ENCODE results near the gene CNGA4.
"Not testable (repeated sequence)": the region's sequence is repeated elsewhere in the genome, so short reads cannot be mapped to it uniquely, and the experiment has no call there.

CNGA4 gene

DNA sequence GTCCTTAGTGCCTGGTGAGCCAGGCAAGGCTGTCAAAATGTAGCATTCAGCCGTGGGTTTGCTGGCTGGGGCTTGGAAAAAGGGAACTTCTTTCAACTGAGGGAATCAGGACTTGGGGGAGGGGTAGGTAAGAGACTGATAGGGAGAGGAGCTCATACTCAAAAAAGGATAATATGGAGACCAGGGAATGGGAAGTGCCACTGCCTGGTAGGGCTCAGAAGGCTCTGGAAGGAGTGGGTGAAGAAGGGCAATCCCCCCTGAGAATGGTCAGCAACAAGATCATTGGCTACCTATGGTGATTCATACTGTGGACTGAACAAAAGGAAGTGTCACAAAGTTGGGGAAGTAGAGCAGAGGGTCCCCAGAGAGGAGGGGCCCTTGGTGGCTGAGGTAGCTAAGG lies 1.9 kb downstream of the CNGA4 start:
- no peak for DNase-seq (ENCODE audit: low spot score)
- CTCF ChIA-PET, result no interaction called here

DNA sequence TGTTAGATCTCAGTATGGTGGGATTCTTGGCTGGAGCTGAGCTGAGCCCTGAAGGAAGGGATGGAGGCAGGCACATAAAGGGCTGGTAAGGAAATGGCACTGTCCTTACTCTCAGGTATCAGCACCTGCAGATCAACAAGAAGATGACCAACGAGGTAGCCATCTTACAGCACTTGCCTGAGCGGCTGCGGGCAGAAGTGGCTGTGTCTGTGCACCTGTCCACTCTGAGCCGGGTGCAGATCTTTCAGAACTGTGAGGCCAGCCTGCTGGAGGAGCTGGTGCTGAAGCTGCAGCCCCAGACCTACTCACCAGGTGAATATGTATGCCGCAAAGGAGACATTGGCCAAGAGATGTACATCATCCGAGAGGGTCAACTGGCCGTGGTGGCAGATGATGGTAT lies 2.4 kb downstream of the CNGA4 start:
- POLR2A ChIA-PET (ENCODE audit: low non-redundant PET), result no interaction called here
- TF ChIP-seq, protein P1, sequence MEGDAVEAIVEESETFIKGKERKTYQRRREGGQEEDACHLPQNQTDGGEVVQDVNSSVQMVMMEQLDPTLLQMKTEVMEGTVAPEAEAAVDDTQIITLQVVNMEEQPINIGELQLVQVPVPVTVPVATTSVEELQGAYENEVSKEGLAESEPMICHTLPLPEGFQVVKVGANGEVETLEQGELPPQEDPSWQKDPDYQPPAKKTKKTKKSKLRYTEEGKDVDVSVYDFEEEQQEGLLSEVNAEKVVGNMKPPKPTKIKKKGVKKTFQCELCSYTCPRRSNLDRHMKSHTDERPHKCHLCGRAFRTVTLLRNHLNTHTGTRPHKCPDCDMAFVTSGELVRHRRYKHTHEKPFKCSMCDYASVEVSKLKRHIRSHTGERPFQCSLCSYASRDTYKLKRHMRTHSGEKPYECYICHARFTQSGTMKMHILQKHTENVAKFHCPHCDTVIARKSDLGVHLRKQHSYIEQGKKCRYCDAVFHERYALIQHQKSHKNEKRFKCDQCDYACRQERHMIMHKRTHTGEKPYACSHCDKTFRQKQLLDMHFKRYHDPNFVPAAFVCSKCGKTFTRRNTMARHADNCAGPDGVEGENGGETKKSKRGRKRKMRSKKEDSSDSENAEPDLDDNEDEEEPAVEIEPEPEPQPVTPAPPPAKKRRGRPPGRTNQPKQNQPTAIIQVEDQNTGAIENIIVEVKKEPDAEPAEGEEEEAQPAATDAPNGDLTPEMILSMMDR (conservative IDR thresholded peaks at IDR 0.05; ENCODE audit: low read depth), result no peak
- DNase-seq (ENCODE audit: low spot score), result no peak
- CTCF ChIA-PET, result no interaction called here
- H3K27ac ChIP-seq, result no peak overlapping the region

More for the DNA sequence above, 1.9 kb downstream of the CNGA4 start:
- POLR2A ChIA-PET (ENCODE audit: low non-redundant PET), result no interaction called here
- TF ChIP-seq, protein P1 (conservative IDR thresholded peaks at IDR 0.05; ENCODE audit: low read depth), result no peak
- no peak overlapping the region for H3K27ac ChIP-seq

DNA sequence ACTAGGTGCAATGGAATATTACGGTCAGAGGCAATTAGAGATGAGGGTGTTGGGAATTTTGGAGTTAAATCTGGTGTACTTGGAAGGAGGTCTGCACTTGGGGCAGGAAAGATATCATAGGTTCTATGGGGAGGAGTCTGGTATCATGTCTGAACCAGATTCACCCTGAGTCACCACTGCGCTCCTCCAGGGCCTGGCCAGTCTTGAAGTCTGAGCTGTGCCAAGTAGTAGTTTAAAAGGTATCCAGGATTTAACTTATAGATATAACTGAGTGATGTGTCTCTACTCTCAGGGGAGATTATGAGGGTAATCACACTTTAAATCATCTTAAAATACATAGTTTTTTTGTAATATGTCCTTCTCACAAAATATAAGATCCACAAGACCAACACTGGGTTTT lies 6.6 kb downstream of the CNGA4 start:
- ChIA-PET POLR2A (ENCODE audit: low non-redundant PET) (no interaction called here), CTCF (no interaction called here)
- peak; percentile 30 for DNase-seq (ENCODE audit: low spot score)
- TF ChIP-seq, protein P1 (conservative IDR thresholded peaks at IDR 0.05; ENCODE audit: low read depth), result no peak
- H3K27ac ChIP-seq, result peak overlapping the region; percentile 45

DNA sequence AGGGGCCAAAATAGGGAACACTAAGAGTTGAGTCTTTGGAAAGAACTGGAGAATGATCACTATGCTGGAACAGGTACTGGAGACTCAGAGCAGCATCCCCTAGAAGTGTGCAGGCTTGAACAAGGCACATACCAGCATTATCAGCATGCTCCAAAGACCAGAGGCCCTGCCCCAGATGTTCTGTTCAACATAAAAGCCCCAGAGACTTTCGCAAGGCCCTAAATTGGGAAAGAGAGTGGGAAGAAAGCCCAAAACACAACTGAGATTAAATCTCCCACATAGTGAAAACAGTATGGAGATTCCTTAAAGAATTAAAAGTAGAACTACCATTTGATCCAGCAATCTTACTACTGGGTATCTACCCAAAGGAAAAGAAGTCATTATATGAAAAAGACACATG lies 9.4 kb downstream of the CNGA4 start:
- no peak overlapping the region for H3K27ac ChIP-seq
- TF ChIP-seq, protein P1 (conservative IDR thresholded peaks at IDR 0.05; ENCODE audit: low read depth), result no peak
- ChIA-PET POLR2A (ENCODE audit: low non-redundant PET) (no interaction called here), CTCF (no interaction called here)
- no peak for DNase-seq (ENCODE audit: low spot score)

DNA sequence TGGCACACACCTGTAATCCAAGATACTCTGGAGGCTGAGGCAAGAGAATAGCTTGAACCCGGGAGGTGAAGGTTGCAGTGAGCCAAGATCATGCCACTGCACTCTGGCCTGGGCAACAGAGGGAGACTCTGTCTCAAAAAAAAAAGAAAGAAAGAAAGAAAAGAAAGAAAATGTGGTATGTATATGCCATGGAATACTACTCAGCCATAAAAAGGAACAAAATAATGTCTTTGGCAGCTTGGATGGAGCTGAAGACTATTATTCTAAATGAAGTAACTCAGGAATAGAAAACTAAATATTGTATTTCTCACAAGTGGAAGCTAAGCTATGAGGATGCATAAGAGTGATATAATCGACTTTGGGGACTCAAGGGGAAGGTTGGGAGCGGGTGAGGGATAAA lies 10.0 kb downstream of the CNGA4 start:
- not testable (repeated sequence) for DNase-seq (ENCODE audit: low spot score)

DNA sequence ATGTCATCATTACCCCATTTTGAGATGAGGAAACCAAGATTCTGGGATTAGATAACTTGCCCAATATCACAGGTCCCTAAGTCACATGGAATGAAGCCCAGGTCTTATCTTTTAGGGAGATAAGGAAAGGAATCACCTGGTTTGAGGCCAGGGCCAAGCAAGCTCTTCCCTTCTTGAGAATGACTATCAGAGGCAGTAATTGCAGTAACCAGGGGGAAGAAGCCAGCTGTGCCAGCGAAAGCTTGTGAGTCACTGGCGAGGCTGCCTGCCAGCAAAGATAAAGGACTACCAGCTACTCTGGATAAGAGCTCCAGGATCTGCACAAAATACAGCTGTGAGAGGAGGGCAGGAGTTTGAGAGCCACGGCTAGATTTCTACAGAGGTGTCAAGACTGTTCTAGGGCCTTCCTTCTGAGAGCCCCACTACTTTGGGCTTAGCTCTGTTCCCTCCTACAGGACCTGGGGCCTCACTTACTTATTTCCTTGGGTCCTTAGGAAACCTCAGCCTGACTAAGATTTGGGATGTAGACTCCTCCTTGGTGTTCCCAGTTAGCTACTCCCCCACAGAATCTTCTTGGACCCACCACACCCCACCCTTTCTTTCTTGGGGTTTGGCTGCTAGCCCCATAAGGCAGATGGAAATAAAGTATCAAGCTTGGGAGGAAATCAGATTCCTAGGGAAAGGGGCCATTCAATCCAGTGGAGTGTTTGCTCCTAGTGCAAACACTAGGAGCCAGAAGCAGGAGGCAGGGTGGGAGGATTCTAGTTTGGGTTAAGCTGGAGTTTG lies 11.1 kb downstream of the CNGA4 start:
- TF ChIP-seq, protein P1 (conservative IDR thresholded peaks at IDR 0.05; ENCODE audit: low read depth), result no peak
- ChIA-PET POLR2A (ENCODE audit: low non-redundant PET) (no interaction called here), CTCF (interaction anchor here (0.5 to 1.3 kb wide), 4 partner anchors 10 to 1461 kb away, joined by 3 to 4 read pairs (median 3); partner anchors contain the start of gene CCKBR)
- peak; percentile 77 for DNase-seq (ENCODE audit: low spot score)
- peak overlapping the region; percentile 67 for H3K27ac ChIP-seq

More for the DNA sequence above, 10.0 kb downstream of the CNGA4 start:
- CTCF ChIA-PET; POLR2A ChIA-PET (ENCODE audit: low non-redundant PET): not testable (repeated sequence)
- peak overlapping the region; percentile 38; the same call in 1 of the 2 replicates for H3K27ac ChIP-seq

DNA sequence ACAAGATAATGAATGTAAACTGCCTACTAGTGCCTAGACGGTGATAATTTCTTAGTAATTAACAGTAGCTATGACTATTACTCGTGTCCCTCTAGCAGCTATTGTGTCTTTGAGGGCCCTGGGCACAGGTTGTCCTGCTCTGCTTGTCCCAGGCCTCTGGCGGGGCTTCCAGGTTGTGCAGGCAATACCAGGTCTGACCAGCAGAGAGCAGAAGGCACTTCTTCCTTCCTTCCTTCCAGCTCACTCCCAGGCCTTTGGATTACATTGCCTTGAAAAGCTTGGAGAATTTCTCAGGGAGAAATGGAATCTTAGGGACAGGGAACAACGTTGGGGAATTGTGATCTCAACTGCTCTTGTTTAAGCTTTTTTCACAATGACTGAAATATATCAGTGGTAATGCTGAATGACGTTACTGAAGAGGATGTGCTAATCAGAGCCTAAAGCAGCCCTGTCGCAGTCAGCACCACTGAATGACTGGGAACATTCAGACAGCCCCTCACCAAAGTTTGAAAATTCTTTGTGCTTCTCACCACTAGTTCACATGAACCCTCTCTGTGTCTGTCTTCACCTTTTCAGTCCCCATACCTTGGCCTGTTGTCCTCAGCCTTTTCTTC lies 12.3 kb downstream of the CNGA4 start:
- TF ChIP-seq, protein P1 (conservative IDR thresholded peaks at IDR 0.05; ENCODE audit: low read depth), result peak; percentile 30; the same call in 1 of the 2 replicates
- ChIA-PET CTCF (interaction anchor here (0.5 to 1.3 kb wide), 6 partner anchors 9 to 1110 kb away, joined by 3 to 4 read pairs (median 3); partner anchors contain the start of genes CCKBR and CNGA4), POLR2A (ENCODE audit: low non-redundant PET) (no interaction called here)
- peak; percentile 47 for DNase-seq (ENCODE audit: low spot score)
- no peak overlapping the region for H3K27ac ChIP-seq
